Measurements from ENCODE around the gene GYG1. TPM values are rescaled to one million over a fixed set of nuclear protein-coding genes. Genes with fewer than 3 reads are reported as not detected.

The GYG1 gene
- polyA plus RNA-seq, 4 donors: 26.5 to 33.5 (median 30.4) TPM

Other genes with a start within 250 kb of the GYG1 start
- under 1 TPM; 0.58 to 0.86 (median 0.60) TPM for gene CPB1, start 163.7 kb upstream of the GYG1 start, polyA plus RNA-seq (ENCODE audit: insufficient read length in 4 of 4)
- gene CPA3, start 126.2 kb upstream of the GYG1 start, polyA plus RNA-seq (ENCODE audit: insufficient read length in 4 of 4): under 1 TPM; 0.21 to 0.56 (median 0.30) TPM
- gene HLTF, start 95.0 kb downstream of the GYG1 start, polyA plus RNA-seq (ENCODE audit: insufficient read length in 4 of 4): 10 to 100 TPM; 38.9 to 53.2 (median 48.0) TPM
- 10 to 100 TPM; 31.8 to 36.7 (median 34.8) TPM for gene HPS3, start 138.1 kb downstream of the GYG1 start, polyA plus RNA-seq (ENCODE audit: insufficient read length in 4 of 4)
- 1 to 10 TPM in 2 of 4 donors, under 1 TPM in 2; 0.64 to 1.3 (median 0.97) TPM for gene CP, start 230.3 kb downstream of the GYG1 start, polyA plus RNA-seq (ENCODE audit: insufficient read length in 4 of 4)